NAMALWA (cell line): Measurements from ENCODE around the gene GSTM1.

Experiments used
- DNase-seq: peaks from one replicate; pipeline ENCODE4 v3.0.0-alpha.2; 2015; ENCODE audit warnings: low spot score

GSTM1 gene

GRCh38 chr1:109687641-109688499 lies at the start of gene GSTM1:
GSTM1 (plus strand) TSS chr1:109687817; CDS start chr1:109687874, 57 bp downstream.
- DNase-seq = peak; percentile 74

- no peak for DNase-seq
These were observed 48.4 kb upstream of the GSTM1 start for GRCh38 chr1:109639063-109639840.

GRCh38 chr1:109639841-109640184 lies 47.8 kb upstream of the GSTM1 start:
- no peak for DNase-seq

GRCh38 chr1:109640285-109640865 lies 47.2 kb upstream of the GSTM1 start:
- peak; percentile 87 for DNase-seq

GRCh38 chr1:109641078-109641740 lies 46.4 kb upstream of the GSTM1 start:
- no peak for DNase-seq

- DNase-seq = no peak
These were observed 45.8 kb upstream of the GSTM1 start for GRCh38 chr1:109641861-109642260.

- no peak for DNase-seq
These were observed 45.0 kb upstream of the GSTM1 start for GRCh38 chr1:109642626-109643025.

- peak; percentile 88 for DNase-seq
These were observed 44.0 kb upstream of the GSTM1 start for GRCh38 chr1:109643385-109644230.

- DNase-seq = no peak
These were observed 42.9 kb upstream of the GSTM1 start for GRCh38 chr1:109644670-109645069.

- no peak for DNase-seq
These were observed 38.1 kb upstream of the GSTM1 start for GRCh38 chr1:109649491-109649914.

GRCh38 chr1:109650609-109651008 lies 37.0 kb upstream of the GSTM1 start:
- DNase-seq = no peak

GRCh38 chr1:109652402-109652801 lies 35.2 kb upstream of the GSTM1 start:
- DNase-seq = no peak

- no peak for DNase-seq
These were observed 34.3 kb upstream of the GSTM1 start for GRCh38 chr1:109653306-109653705.

GRCh38 chr1:109654519-109654918 lies 33.1 kb upstream of the GSTM1 start:
- DNase-seq = no peak

GRCh38 chr1:109655615-109656519 lies 31.8 kb upstream of the GSTM1 start, which contains the start of gene GSTM4:
GSTM4 (plus strand) TSS chr1:109656099; CDS start chr1:109656390, 291 bp downstream.
- peak; percentile 89 for DNase-seq

GRCh38 chr1:109657395-109657794 lies 30.2 kb upstream of the GSTM1 start:
- no peak for DNase-seq

- DNase-seq = no peak
These were observed 29.6 kb upstream of the GSTM1 start for GRCh38 chr1:109657970-109658369.

GRCh38 chr1:109658533-109659042 lies 29.0 kb upstream of the GSTM1 start:
- no peak for DNase-seq

GRCh38 chr1:109659145-109659544 lies 28.5 kb upstream of the GSTM1 start:
- no peak for DNase-seq
